Thyroid gland (tissue), 4 donors: ENCODE data around the gene PRKCA. TPM values are rescaled to one million over a fixed set of nuclear protein-coding genes. Genes with fewer than 3 reads are reported as not detected.
"Not testable (repeated sequence)": the region's sequence is repeated elsewhere in the genome, so short reads cannot be mapped to it uniquely, and the experiment has no call there.

ENCODE experiments used
- DNase-seq, 2 donors: peaks; one replicate each; pipeline ENCODE4 v3.0.0-alpha.2; 2019
- H3K27ac ChIP-seq, 3 donors: fragments of 200-600 bp; sonication (generic); 1 replicate in 2 of 3; 2 replicates in 1 of 3; pipeline ENCODE4 v1.5.1; 2016 to 2019; ENCODE audit warnings: mild to moderate bottlenecking in 1 of 3, moderate library complexity in 1 of 3
- H3K27me3 ChIP-seq: fragments of 200-600 bp; sonication (generic); one replicate; pipeline ENCODE4 v1.5.1; 2019
- H3K36me3 ChIP-seq, 2 donors: fragments of 200-600 bp; sonication (generic); one replicate each; pipeline ENCODE4 v1.5.1; 2016 to 2019
- H3K4me1 ChIP-seq, 2 donors: fragments of 200-600 bp; sonication (generic); one replicate each; pipeline ENCODE4 v1.5.1; 2017 to 2019
- H3K4me3 ChIP-seq, 3 donors: fragments of 200-600 bp; sonication (generic); replicated peaks in 1 of 3; 1 replicate in 2 of 3; 2 replicates in 1 of 3; pipeline ENCODE4 v1.5.1; 2016; ENCODE audit warnings: mild to moderate bottlenecking in 1 of 3
- H3K9me3 ChIP-seq: fragments of 200-600 bp; sonication (generic); one replicate; pipeline ENCODE4 v1.5.1; 2017
- POLR2A ChIP-seq, 2 donors: fragments of 450-650 bp; IDR thresholded peaks; one replicate each; pipeline ENCODE4 v1.6.1; 2017; ENCODE audit warnings: antibody characterized with exemption in 2 of 2, mild to moderate bottlenecking in 2 of 2, moderate library complexity in 1 of 2
- WGBS, 2 donors: methylation state at CpG; one replicate each; pipeline ENCODE4 v1.1.5; 2017; 5-methylcytosine and 5-hydroxymethylcytosine counted together
- intact Hi-C: fragments of 100-400 bp; cut with DNase I; formaldehyde crosslinking; loops from one replicate; pipeline ENCODE4 v1.15.1; 2023
- total RNA-seq, 4 donors: library from RNA; depleted of rRNA; stranded (reverse); fragments of >200 nt; gene quantifications; one replicate each; pipeline ENCODE4 v1.2.3, GENCODE V29; 2016
- TF ChIP-seq, protein P1 (sequence below), 6 experiments: fragments of 200-600 bp in 3 of 6; fragments of 450-650 bp in 3 of 6; sonication (generic) in 3 of 6; IDR thresholded peaks; one replicate each; pipeline ENCODE4 v1.5.1; 2016 to 2019; ENCODE audit warnings: antibody characterized with exemption in 6 of 6, mild to moderate bottlenecking in 2 of 6, inconsistent platforms in 1 of 6, moderate library complexity in 1 of 6

The PRKCA gene
- total RNA-seq, 4 donors from 2014 or later, result 6.7 to 24.2 (median 15.3) TPM

DNA sequence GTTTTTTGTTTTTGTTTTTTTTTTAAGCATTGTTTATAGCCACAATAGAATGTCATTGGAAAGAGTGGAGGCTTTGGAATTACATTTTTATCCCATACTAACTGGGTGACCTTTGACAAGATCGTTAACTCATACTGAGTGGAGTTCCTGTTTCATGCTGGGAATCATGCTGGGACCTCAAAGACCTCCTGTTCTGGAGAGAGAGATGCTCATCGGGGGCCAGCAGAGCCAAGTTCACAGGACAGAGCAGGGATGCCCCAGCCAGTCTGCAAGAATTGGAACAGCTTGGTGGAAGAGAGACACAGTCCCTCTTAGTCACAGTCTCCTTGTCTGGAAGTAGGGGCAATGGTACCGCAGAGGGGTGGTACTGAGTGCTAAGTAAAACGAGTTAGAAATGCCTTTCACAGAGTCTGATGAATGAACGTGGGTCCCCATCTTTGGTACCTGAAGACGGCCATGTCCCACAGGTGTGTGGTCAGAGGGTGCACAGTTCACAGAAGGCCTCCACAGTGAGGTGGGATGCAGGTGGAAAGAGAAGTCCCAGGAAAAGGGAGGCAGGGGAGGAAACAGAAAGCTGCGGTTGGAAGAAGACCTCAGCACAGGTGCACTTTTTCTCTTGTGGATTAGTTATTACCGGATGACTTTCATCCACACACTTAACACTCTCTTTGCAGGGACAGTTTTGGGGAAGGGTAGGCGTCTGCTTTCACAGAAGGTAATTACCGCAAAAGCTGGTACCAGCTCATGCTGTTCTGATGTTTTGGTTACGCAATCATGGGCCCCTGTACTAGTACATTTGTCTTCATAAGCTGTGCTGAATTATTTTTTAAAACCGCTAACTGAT is 147.8 kb downstream of the PRKCA start:
- no peaks in the 10 kb centered on the region for H3K9me3 ChIP-seq
- DNase-seq, result no peak
- no peak overlapping the region for H3K4me3 ChIP-seq
- intact Hi-C loops, result no loop called here
- H3K27ac ChIP-seq, result no peak overlapping the region
- TF ChIP-seq, protein P1, sequence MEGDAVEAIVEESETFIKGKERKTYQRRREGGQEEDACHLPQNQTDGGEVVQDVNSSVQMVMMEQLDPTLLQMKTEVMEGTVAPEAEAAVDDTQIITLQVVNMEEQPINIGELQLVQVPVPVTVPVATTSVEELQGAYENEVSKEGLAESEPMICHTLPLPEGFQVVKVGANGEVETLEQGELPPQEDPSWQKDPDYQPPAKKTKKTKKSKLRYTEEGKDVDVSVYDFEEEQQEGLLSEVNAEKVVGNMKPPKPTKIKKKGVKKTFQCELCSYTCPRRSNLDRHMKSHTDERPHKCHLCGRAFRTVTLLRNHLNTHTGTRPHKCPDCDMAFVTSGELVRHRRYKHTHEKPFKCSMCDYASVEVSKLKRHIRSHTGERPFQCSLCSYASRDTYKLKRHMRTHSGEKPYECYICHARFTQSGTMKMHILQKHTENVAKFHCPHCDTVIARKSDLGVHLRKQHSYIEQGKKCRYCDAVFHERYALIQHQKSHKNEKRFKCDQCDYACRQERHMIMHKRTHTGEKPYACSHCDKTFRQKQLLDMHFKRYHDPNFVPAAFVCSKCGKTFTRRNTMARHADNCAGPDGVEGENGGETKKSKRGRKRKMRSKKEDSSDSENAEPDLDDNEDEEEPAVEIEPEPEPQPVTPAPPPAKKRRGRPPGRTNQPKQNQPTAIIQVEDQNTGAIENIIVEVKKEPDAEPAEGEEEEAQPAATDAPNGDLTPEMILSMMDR (IDR thresholded peaks at IDR 0.05), result no peak
- TF ChIP-seq POLR2A (IDR thresholded peaks at IDR 0.05), result no peak
- H3K4me1 ChIP-seq, result no peaks in the 10 kb centered on the region
- no peaks in the 10 kb centered on the region for H3K27me3 ChIP-seq
- H3K36me3 ChIP-seq, result no peaks in the 10 kb centered on the region
- 83 to 84% methylated on average over 12 of the region's 12 CpGs for WGBS, 2 donors

DNA sequence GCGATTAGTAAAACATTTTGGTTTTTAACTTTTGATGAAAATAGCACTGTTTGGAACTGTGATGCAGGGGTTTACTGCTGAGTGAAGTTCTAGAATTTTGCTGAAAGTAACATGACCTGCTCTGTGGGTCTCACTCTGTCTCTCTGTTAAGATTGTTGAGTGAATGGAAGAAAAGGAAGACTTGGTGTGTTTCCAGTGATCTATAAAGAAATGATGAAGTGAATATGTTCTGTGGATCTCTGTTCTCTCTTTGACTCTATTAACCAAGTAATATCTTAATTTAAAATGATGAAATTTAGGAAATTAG is 148.4 kb downstream of the PRKCA start:
- no peak overlapping the region for H3K4me3 ChIP-seq
- H3K9me3 ChIP-seq, result no peaks in the 10 kb centered on the region
- H3K27ac ChIP-seq, result no peak overlapping the region
- DNase-seq, result no peak
- intact Hi-C loops, result no loop called here
- TF ChIP-seq, protein P1 (IDR thresholded peaks at IDR 0.05), result no peak
- no peak for TF ChIP-seq POLR2A (IDR thresholded peaks at IDR 0.05)
- H3K36me3 ChIP-seq, result no peaks in the 10 kb centered on the region
- WGBS, 2 donors, result 93 to 94% methylated on average over 1 of the region's 1 CpG
- H3K27me3 ChIP-seq, result no peaks in the 10 kb centered on the region
- H3K4me1 ChIP-seq, result no peaks in the 10 kb centered on the region

GRCh38 chr17:66451188-66452149 is 149.1 kb downstream of the PRKCA start:
- Histone ChIP-seq H3K4me1 (no peaks in the 10 kb centered on the region), H3K27ac (no peak overlapping the region), H3K4me3 (no peak overlapping the region), H3K9me3 (no peaks in the 10 kb centered on the region), H3K27me3 (no peaks in the 10 kb centered on the region), H3K36me3 (no peaks in the 10 kb centered on the region)
- TF ChIP-seq POLR2A (IDR thresholded peaks at IDR 0.05), result no peak
- TF ChIP-seq, protein P1 (IDR thresholded peaks at IDR 0.05), result no peak
- intact Hi-C loops, result no loop called here
- 80 to 86% methylated on average over 15 of the region's 15 CpGs for WGBS, 2 donors
- DNase-seq, result no peak

DNA sequence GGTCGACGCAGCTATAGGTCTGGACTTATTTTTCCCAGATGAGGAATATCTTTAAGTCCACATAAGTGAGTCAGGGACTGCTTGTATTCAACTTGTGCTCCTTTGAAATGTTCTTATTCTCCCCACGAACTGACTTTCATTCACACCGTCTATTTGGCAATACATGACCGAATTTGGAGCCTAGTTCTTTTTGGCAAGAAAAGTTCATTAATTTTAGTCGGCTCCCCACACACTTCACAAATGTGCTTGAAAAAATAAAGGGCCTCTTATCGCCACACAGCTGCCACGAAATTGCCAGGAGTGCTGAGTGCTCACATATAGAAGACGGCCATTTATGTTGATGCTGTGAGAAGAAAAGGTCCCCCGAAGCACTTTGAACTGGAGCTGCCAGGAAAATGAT is 152.6 kb downstream of the PRKCA start:
- 72 to 81% methylated on average over 10 of the region's 10 CpGs for WGBS, 2 donors

GRCh38 chr17:66457499-66457898 is 155.1 kb downstream of the PRKCA start:
- WGBS, 2 donors, result 94 to 96% methylated on average over 3 of the region's 3 CpGs
- DNase-seq, H3K27ac ChIP-seq, H3K9me3 ChIP-seq, H3K4me3 ChIP-seq, H3K27me3 ChIP-seq, H3K36me3 ChIP-seq, H3K4me1 ChIP-seq, intact Hi-C loops: not testable (repeated sequence)

More for the DNA sequence above, 152.6 kb downstream of the PRKCA start:
- no peaks in the 10 kb centered on the region for H3K27me3 ChIP-seq
- TF ChIP-seq POLR2A (IDR thresholded peaks at IDR 0.05), result no peak
- TF ChIP-seq, protein P1 (IDR thresholded peaks at IDR 0.05), result no peak
- no peaks in the 10 kb centered on the region for H3K4me1 ChIP-seq
- H3K36me3 ChIP-seq, result no peaks in the 10 kb centered on the region
- intact Hi-C loops, result no loop called here
- no peak for DNase-seq
- H3K9me3 ChIP-seq, result no peaks in the 10 kb centered on the region
- no peak overlapping the region for H3K4me3 ChIP-seq
- H3K27ac ChIP-seq, result no peak overlapping the region
